MCF 10A (cell line): ENCODE data around the gene HEPACAM. TPM values are rescaled to one million over a fixed set of nuclear protein-coding genes. Genes with fewer than 3 reads are reported as not detected.

Experiments used
- BruUV-seq: library from RNA; stranded (reverse); fragments of 400-500 nt; replicated peaks from 2 replicates; lab custom pipeline; 2021; lab: Mats Ljungman, UMichigan
- CTCF ChIA-PET: fragments of 300-600 bp; sonication (Branson Sonifier 250); formaldehyde crosslinking; extraction: SDS; loops from one replicate; lab custom pipeline; 2021; ENCODE audit warnings: antibody characterized with exemption, inconsistent platforms; lab: Yijun Ruan, JAX
- POLR2A ChIA-PET: fragments of 300-600, 350-650 bp; sonication (Branson Sonifier 250); formaldehyde crosslinking; extraction: SDS; loops from one replicate; lab custom pipeline; 2020; ENCODE audit warnings: antibody characterized with exemption, inconsistent platforms; lab: Yijun Ruan, JAX
- DNase-seq: peaks from one replicate; pipeline ENCODE4 v3.0.0-alpha.2; 2018; ENCODE audit not compliant: unreplicated experiment
- H3K27ac Mint-ChIP-seq: one replicate; pipeline ENCODE4 v1.8.0; 2022; ENCODE audit warnings: mild to moderate bottlenecking, low read depth, mixed read lengths; ENCODE audit not compliant: unreplicated experiment
- H3K27me3 Mint-ChIP-seq: one replicate; pipeline ENCODE4 v1.8.0; 2022; ENCODE audit warnings: mixed read lengths; ENCODE audit not compliant: insufficient read depth, unreplicated experiment
- H3K36me3 Mint-ChIP-seq: one replicate; pipeline ENCODE4 v1.8.0; 2022; ENCODE audit warnings: mild to moderate bottlenecking, moderate library complexity, mixed read lengths; ENCODE audit not compliant: insufficient read depth, unreplicated experiment
- H3K4me1 Mint-ChIP-seq: one replicate; pipeline ENCODE4 v1.8.0; 2022; ENCODE audit warnings: mixed read lengths; ENCODE audit not compliant: insufficient read depth, unreplicated experiment
- H3K4me3 Mint-ChIP-seq: one replicate; pipeline ENCODE4 v1.8.0; 2022; ENCODE audit warnings: mild to moderate bottlenecking, moderate library complexity, mixed read lengths; ENCODE audit not compliant: unreplicated experiment
- H3K9me3 Mint-ChIP-seq: one replicate; pipeline ENCODE4 v1.8.0; 2022; ENCODE audit warnings: mixed read lengths; ENCODE audit not compliant: unreplicated experiment
- intact Hi-C: fragments of 100-400 bp; cut with micrococcal nuclease; formaldehyde crosslinking; loops from 2 replicates; pipeline ENCODE4 v1.14.1; 2022
- total RNA-seq: library from RNA; stranded (reverse); gene quantifications from 2 replicates; pipeline ENCODE4 v1.2.3, GENCODE V29; 2022
- TF ChIP-seq, protein P1 (sequence below): fragments of 200-600 bp; IDR thresholded peaks from one replicate; pipeline ENCODE4 v1.8.0; 2022; ENCODE audit warnings: antibody characterized with exemption, mild to moderate bottlenecking; ENCODE audit not compliant: unreplicated experiment

HEPACAM gene
- total RNA-seq, 1 experiment from 2014 or later: not detected

DNA sequence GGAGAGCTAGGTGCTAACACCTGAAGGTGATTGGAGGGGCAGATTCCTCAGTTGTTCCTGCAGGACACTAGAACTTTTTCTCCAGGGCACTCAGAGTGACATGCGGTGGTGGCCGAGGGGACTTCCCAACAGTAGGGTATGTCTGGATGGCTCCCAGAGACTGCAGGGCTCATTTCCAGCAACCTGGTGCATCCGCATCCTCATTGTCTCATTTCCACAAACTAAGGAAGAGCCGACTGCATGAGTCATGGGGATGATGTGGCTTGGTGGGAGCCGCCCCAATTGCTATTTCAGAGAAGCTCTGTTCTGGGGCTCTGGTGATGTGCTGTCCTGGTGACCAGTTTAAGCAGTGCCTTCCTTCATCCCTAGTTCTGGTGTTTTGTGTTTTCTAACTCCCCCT, 35.4 kb downstream of the HEPACAM start:
- H3K4me3 Mint-ChIP-seq: no peak overlapping the region
- TF ChIP-seq, protein P1, sequence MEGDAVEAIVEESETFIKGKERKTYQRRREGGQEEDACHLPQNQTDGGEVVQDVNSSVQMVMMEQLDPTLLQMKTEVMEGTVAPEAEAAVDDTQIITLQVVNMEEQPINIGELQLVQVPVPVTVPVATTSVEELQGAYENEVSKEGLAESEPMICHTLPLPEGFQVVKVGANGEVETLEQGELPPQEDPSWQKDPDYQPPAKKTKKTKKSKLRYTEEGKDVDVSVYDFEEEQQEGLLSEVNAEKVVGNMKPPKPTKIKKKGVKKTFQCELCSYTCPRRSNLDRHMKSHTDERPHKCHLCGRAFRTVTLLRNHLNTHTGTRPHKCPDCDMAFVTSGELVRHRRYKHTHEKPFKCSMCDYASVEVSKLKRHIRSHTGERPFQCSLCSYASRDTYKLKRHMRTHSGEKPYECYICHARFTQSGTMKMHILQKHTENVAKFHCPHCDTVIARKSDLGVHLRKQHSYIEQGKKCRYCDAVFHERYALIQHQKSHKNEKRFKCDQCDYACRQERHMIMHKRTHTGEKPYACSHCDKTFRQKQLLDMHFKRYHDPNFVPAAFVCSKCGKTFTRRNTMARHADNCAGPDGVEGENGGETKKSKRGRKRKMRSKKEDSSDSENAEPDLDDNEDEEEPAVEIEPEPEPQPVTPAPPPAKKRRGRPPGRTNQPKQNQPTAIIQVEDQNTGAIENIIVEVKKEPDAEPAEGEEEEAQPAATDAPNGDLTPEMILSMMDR: no peak
- H3K36me3 Mint-ChIP-seq: peaks cover 5% of the 10 kb centered on the region
- no peaks in the 10 kb centered on the region for H3K9me3 Mint-ChIP-seq
- CTCF ChIA-PET: interaction anchor here (0.6 to 3.7 kb wide), 5 partner anchors 24 to 162 kb away, joined by 3 to 18 read pairs (median 3); partner anchors contain the start of gene ROBO3
- intact Hi-C loops: no loop called here
- peaks cover 59% of the 10 kb centered on the region for H3K4me1 Mint-ChIP-seq
- peak overlapping the region; percentile 92 for H3K27ac Mint-ChIP-seq
- DNase-seq: peak; percentile 89
- POLR2A ChIA-PET: interaction anchor here (1.5 to 6.1 kb wide), 2 partner anchors 9 to 53 kb away, joined by 5 to 43 read pairs; partner anchors contain the start of gene CCDC15
- no TSS peak for BruUV-seq
- H3K27me3 Mint-ChIP-seq: no peaks in the 10 kb centered on the region

DNA sequence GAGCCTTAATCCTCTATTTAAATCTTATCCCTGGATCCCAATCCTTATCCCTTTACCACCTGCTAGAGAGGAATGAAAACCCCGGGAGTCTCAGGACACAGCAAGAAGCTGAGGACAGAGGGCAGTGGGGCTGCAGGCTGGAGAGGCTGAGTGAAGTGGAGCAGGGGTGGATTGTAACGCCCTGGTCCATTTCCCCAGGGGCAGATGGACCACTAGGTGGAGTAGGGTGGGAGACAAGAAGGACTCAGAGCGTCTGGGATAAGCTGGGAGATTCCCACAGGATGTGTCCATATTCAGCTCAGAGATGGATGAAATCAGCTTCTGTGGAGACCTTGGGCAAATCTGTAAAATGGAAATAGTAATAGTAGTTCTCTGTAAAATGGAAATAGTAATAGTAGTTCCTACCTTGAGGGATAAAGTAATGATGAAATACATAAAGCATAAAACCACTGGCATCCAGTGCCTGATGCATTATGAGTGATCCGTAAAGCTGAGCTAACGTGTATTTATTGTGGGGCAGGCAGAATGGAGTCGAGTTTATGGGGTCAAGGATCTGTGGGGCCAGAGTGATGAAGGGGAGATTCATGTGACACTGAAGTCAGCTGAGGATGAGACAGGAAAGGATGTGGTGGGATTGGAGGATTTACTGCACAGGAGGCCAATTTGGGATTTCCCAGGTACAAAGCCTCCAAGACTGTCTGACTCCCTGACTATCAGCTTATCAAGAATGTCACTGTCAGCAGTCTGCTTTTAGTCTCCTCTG, 36.3 kb downstream of the HEPACAM start:
- Mint-ChIP-seq H3K9me3 (no peaks in the 10 kb centered on the region), H3K4me1 (peaks cover 59% of the 10 kb centered on the region), H3K27ac (peak overlapping the region; percentile 92), H3K27me3 (no peaks in the 10 kb centered on the region), H3K4me3 (peak overlapping the region; percentile 1), H3K36me3 (peaks cover 5% of the 10 kb centered on the region)
- TF ChIP-seq, protein P1: no peak
- intact Hi-C loops: loop anchor here (2.0 kb wide), 2 partner anchors 63 to 183 kb away; no protein-coding TSS in a partner anchor
- ChIA-PET CTCF (interaction anchor here (0.5 to 3.7 kb wide), 5 partner anchors 23 to 452 kb away, joined by 3 to 18 read pairs (median 3); partner anchors contain the start of genes CCDC15 and ROBO3), POLR2A (interaction anchor here (1.0 to 6.1 kb wide), 4 partner anchors 8 to 54 kb away, joined by 4 to 43 read pairs (median 8); partner anchors contain the start of gene CCDC15)
- DNase-seq: peak; percentile 14
- no TSS peak for BruUV-seq

DNA sequence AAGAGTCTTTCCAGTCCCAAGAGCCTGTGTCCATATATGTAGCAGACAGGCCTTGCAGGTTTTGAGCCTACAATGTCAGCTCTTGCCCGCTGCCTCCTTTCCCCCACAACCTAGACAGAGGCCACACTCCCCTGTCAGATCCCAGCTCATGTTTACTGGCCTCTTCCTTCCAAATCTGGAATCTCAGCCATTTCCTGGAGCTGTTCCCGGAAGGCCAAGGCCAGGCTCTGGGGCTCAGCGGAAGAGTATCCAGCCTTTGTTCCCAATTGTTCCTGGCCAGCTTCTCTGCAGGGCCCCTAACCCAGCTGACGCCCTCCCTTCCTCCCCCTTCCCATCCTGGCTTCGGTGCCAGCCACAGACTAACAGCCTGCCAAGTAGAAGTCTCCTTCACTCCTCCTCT, 37.1 kb downstream of the HEPACAM start:
- CTCF ChIA-PET: interaction anchor here (0.6 to 3.7 kb wide), 5 partner anchors 23 to 243 kb away, joined by 3 to 18 read pairs (median 3); partner anchors contain the start of genes CCDC15 and ROBO3
- intact Hi-C loops: loop anchor here (1.0 to 2.0 kb wide), 4 partner anchors 22 to 184 kb away; partner anchors contain the start of gene CCDC15
- Mint-ChIP-seq H3K4me3 (peak overlapping the region; percentile 10), H3K27ac (peak overlapping the region; percentile 92), H3K36me3 (peaks cover 5% of the 10 kb centered on the region), H3K4me1 (peaks cover 59% of the 10 kb centered on the region), H3K27me3 (no peaks in the 10 kb centered on the region), H3K9me3 (no peaks in the 10 kb centered on the region)
- BruUV-seq: TSS peak; percentile 70
- TF ChIP-seq, protein P1: no peak
- DNase-seq: peak; percentile 76
- POLR2A ChIA-PET: interaction anchor here (0.6 to 6.1 kb wide), 10 partner anchors 10 to 676 kb away, joined by 3 to 43 read pairs (median 4); partner anchors contain the start of genes CCDC15, HEPN1 and MSANTD2

DNA sequence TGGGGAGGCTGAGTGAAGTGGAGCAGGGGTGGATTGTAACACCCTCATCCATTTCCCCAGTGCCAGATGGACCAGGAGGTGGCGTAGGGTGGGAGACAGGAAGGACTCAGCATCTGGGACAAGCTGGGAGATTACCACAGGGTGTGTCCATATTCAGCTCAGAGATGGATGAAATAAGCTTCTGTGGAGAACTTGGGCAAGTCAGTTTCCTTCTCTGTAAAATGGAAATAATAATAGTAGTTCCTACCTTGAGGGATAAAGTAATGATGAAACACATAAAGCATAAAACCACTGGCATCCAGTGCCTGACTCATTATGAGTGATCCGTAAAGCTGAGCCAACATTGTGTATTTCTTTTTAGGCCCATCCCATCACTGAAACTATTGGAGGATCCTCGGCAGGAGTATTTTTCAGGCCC, 37.6 kb downstream of the HEPACAM start:
- peak; percentile 94 for DNase-seq
- no TSS peak for BruUV-seq
- TF ChIP-seq, protein P1: no peak
- H3K36me3 Mint-ChIP-seq: peaks cover 5% of the 10 kb centered on the region
- peak overlapping the region; percentile 92 for H3K27ac Mint-ChIP-seq
- POLR2A ChIA-PET: interaction anchor here (0.6 to 6.1 kb wide), 12 partner anchors 10 to 677 kb away, joined by 3 to 43 read pairs (median 4); partner anchors contain the start of genes CCDC15, HEPN1 and MSANTD2
- CTCF ChIA-PET: interaction anchor here (0.6 to 3.7 kb wide), 6 partner anchors 11 to 1373 kb away, joined by 3 to 18 read pairs (median 5); partner anchors contain the start of gene ROBO3
- H3K4me1 Mint-ChIP-seq: peaks cover 59% of the 10 kb centered on the region
- peak overlapping the region; percentile 10 for H3K4me3 Mint-ChIP-seq
- no peaks in the 10 kb centered on the region for H3K9me3 Mint-ChIP-seq
- intact Hi-C loops: loop anchor here (1.0 to 2.0 kb wide), 4 partner anchors 22 to 185 kb away; partner anchors contain the start of gene CCDC15
- H3K27me3 Mint-ChIP-seq: no peaks in the 10 kb centered on the region
